ENCODE measurements around the gene BCAS1.

BCAS1 gene

GRCh38 chr20:54047720-54048119 is 22.7 kb downstream of the BCAS1 start:
- DNase-seq (ENCODE audit: extremely low read depth, low read depth) = no peak
- no peak overlapping the region for H3K4me3 ChIP-seq (replicated peaks; ENCODE audit: low read depth, low read length)
- no peak for TF ChIP-seq CTCF (IDR thresholded peaks at IDR 0.05; ENCODE audit: low read depth, low read length, missing control alignments)

DNA sequence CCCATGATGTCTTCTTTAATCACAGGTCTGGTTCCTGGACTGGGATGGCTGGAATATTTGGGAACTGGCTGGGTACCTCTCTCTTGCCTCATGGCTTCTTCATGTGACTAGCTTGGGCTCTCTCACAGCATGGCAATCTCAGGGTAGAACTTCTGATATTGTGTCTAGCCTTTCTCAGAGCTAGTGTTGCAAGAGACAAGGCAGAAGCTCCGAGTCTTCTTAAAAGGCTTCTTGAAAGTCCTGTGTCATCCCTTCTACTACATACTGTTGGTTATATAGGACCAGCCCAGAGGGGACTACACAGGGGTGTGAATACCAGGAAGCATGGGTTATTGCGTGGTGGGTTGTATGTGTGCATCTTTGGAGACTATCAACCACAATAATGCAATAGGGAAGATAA is 23.3 kb downstream of the BCAS1 start:
- no peak for DNase-seq (ENCODE audit: extremely low read depth, low read depth)
- H3K4me3 ChIP-seq (replicated peaks; ENCODE audit: low read depth, low read length) = no peak overlapping the region
- no peak for TF ChIP-seq CTCF (IDR thresholded peaks at IDR 0.05; ENCODE audit: low read depth, low read length, missing control alignments)

GRCh38 chr20:54044156-54044555 is 26.2 kb downstream of the BCAS1 start:
- no peak for TF ChIP-seq CTCF (IDR thresholded peaks at IDR 0.05; ENCODE audit: low read depth, low read length, missing control alignments)
- no peak for DNase-seq (ENCODE audit: extremely low read depth, low read depth)
- H3K4me3 ChIP-seq (replicated peaks; ENCODE audit: low read depth, low read length) = no peak overlapping the region

GRCh38 chr20:54043076-54043967 is 27.1 kb downstream of the BCAS1 start:
- DNase-seq (ENCODE audit: extremely low read depth, low read depth) = peak; percentile 52
- H3K4me3 ChIP-seq (replicated peaks; ENCODE audit: low read depth, low read length) = no peak overlapping the region
- TF ChIP-seq CTCF (IDR thresholded peaks at IDR 0.05; ENCODE audit: low read depth, low read length, missing control alignments) = no peak

- no peak for TF ChIP-seq CTCF (IDR thresholded peaks at IDR 0.05; ENCODE audit: low read depth, low read length, missing control alignments)
- H3K4me3 ChIP-seq (replicated peaks; ENCODE audit: low read depth, low read length) = no peak overlapping the region
- no peak for DNase-seq (ENCODE audit: extremely low read depth, low read depth)
Measured at GRCh38 chr20:54042021-54042420, 28.4 kb downstream of the BCAS1 start.

GRCh38 chr20:54041336-54041735 is 29.1 kb downstream of the BCAS1 start:
- DNase-seq (ENCODE audit: extremely low read depth, low read depth) = no peak
- no peak overlapping the region for H3K4me3 ChIP-seq (replicated peaks; ENCODE audit: low read depth, low read length)
- no peak for TF ChIP-seq CTCF (IDR thresholded peaks at IDR 0.05; ENCODE audit: low read depth, low read length, missing control alignments)

All from HFF-Myc (cell line).